HG03520 (cell line): ENCODE measurements around the gene CERS1.

Source experiments
- ATAC-seq: cut with Tn5 transposase; IDR thresholded peaks from one replicate; pipeline ENCODE4 v1.9.1; 2021; ENCODE audit warnings: mild to moderate bottlenecking, moderate library complexity; ENCODE audit not compliant: unreplicated experiment

The CERS1 gene

DNA sequence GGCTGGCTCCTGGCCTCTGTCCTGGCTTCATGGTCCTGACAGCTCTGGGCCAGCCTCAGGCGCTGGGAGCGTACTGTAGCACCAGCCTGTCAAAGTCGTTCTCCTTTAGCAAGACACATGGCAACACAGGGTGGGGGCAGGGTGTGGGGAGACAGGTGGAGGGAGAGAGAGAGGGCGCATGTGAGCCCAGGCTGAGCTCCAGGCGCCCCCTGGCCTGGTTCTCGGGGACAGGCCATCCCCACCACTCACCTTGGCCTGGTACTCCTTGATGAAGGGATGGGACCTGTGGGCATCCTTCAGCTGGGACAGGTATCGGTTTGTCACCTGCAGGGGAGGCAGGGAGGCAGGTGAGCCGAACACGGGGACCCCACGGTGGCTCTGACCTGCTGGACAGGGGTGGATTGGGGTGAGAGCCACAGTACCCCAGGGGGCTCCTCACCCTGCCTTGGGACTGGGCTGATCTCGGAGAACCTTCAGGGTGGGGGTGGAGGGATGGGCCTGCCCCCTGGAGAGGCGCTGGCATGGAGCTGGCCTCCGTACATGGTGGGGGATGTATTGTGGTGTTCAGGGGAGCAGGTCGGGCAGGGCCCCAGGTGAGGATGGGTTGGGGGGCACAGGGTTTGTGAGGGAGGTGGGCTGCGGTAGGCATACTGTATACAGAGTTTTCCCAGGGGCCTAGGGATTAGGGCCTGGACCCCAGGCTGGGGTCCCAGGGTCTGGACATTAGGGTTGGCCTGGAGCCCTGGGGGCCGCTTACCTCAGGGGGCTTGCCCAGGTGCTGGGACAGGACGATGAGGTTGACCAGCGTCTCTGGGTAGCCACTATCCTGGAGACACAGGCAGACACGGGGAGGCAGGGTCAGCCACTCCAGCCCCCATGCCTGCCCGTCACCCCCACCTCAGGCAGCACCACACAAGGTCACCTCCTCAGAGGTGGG lies 3.9 kb upstream of the CERS1 start:
- ATAC-seq: no peak

DNA sequence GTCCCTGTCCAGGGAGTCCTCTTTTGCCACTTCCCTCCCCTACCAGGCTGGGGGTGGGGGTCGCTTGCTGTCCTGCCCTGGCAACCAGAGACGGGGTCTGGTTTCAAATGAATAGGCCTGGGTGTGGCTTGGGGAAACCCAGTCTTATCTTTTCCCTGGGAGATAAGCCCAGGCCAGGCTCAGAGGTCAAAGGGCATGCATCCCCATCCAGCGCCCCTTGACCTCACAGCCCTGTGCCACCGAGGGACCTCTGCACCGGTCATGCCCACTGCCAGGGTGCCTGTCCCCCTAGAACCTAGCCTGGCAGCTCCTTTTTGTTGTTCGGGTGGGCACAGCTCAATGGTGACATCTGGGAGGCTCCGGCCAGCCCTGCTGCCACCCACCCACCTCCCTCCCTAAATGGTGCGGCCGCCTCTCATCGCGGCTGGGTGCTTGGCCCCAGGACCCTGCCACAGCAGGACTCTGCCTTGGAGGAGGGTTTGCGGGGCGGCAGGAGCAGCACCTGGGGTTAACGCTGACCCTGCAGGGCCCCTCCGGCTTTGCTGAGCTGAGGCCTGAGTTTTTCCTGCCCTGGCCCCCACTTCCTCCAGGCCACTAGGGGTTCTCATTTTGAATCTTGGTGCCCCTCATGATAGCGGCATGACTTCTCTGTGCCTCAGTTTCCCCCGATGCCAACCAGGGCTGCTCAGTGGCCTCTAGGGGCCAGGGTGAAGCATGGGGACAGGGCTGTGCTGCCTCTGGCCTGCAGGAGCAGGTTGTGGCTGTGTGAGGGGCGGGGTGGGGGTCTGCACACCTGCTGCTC lies 2.9 kb upstream of the CERS1 start:
- ATAC-seq: no peak

DNA sequence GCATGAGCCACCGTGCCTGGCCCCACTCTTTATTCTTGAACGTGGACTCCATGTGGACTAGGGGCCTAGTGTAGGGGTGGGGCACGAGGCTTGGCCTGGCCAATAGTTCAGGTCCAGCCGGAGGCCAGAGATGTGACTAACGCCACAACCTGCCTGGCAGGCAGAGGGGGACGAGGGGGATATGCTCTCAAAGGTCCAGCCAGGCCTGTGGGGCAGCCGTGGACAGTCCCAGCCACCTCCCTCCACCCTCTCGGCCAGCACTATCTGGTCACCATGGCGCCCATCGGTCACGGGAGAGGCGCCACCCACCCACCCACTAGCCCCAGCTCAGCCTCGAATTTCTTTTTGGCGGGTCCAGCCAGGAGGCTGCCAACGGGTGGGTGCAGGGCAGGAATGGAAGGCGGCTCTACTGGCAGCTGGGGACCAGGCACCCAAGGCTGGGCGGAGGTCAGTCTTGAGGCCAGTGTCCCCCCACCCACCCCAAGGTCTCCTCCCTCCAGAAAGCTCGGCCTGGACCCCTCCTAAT lies 2.2 kb upstream of the CERS1 start:
- no peak for ATAC-seq

DNA sequence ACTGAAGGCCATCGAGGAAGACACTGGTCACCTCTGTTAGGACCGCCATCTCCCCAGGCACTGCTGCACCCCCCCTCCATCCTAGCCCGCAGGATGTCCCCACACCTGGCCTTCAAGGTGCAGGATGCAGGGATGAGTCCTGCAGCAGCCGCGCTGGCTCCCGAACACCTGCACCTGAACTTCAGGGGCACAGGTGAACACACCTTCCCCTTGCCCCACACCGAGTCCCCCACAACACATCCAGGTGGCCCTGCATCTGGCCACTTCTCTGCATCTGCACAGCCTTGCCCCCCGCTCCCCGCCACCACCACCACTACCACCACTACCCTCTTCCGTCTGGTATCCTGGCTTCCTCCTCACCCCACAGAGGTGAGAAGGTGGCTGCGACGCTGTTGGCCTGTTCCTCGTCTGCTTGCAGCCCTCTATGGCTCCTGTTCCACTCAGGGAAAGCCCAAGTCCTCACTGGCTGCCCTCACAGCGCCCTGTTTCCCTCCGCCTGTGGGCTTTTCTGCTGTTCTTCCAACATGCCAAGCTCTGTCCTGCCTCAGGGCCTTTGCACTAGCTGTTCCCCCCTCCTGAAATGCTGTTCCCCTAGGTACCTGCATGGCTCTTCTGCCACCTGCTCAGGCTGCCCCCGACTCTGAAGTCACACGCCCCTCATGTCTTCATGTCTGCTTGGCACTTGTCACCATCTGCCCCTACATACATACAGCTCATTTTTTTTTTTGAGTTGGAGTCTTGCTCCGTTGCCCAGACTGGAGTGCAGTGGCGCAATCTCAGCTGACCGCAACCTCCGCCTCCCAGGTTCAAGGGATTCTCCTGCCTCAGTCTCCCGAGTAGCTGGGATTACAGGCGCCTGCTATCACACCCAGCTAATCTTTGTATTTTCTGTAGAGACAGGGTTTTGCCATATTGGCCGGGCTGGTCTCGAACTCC lies 1.4 kb upstream of the CERS1 start:
- no peak for ATAC-seq

DNA sequence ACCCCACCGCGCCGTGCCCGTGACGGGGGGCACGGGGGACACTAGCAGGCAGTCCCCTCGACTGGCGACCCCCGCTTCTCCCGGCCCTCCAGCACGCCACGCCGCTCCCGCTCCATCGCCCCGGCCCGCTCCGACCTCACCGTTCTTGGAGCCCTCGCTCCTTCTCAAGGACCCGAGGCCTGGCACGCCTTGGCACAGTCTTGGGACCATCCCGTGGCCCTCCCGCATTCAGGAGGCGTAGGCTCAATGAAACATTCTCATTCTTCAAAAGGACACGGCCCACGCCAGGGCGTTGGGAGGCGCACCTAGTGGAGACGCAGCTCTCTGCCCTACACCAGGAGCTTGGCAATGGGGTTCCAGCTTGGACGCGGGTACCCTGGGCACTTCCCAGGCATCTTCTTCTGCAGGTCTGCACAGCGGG lies 473 bp upstream of the CERS1 start:
- ATAC-seq: no peak

DNA sequence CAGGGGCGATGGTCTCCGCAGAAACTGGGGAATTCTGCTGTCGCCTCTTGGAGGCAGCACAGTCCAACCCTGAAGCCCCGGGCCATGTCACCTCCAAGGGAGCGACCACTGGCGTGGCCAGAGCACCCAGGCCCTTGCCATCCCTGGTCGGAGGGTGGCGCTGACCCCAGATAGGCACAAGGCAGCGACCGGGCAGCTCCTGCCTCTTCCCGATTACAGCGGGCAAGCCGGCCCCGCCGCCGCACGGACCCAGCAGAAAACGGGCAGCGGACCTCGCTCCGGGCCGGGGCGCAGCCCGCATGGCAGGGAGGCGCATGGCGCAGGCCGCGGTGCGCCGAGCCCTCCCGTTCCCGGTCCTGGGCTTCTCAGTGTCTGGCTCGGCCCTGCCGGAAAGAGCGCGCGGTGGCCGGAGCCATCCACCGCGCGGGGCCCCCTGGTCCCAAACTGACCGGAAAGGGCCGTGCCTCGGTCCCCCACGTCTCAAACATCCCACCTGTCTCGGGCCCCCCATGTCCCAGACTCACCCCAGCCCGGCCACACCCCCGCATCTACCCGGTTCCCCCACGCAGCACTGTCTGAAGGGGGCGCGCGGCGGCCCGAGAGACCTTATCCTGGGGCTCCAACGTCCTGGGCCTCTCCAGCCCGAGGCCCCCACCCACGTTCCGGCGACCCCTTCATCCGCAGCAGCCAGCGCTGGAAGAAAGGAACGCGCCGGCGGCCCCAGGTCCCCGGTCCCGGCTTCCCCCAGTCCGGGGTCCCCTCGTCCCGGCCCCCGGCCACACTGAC lies 727 bp downstream of the CERS1 start:
- no peak for ATAC-seq

DNA sequence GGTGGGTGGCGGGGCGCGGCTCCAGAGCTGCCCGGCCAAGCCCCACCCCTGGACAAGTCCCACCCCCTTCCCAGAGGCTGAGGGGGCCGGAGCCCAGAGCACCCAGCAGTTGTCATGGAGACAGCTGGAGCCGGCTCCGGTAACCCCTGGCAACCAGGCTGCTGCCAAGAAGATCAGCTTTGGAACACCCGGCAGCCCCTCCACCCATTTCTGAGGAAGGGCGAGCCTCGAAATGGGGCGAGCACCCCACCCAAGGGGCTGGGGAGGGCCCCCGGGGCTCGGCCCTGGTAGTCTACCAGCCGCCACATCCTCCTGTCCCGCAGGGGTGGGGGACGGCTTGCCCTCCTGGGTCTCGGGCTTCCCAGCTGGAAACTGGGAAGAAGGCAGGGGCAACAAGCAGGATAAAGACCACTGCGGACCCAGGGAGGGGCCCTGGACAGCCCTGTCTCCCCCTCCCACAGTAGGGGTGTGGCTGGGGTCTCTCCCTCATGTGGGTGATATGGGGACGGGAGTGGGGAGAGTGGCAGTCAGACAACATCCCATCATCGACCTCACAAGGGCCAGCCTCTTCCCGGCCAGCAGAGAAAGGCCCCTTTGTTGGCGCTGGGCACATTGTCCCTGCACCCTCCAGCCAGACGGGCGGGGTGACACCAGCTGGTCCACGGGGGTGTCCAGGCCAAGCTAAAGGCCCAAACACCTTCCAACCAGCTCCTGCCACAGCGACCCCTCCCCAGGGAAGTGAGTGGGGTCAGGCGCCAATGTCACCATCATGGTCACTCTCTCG lies 1.5 kb downstream of the CERS1 start:
- no peak for ATAC-seq

DNA sequence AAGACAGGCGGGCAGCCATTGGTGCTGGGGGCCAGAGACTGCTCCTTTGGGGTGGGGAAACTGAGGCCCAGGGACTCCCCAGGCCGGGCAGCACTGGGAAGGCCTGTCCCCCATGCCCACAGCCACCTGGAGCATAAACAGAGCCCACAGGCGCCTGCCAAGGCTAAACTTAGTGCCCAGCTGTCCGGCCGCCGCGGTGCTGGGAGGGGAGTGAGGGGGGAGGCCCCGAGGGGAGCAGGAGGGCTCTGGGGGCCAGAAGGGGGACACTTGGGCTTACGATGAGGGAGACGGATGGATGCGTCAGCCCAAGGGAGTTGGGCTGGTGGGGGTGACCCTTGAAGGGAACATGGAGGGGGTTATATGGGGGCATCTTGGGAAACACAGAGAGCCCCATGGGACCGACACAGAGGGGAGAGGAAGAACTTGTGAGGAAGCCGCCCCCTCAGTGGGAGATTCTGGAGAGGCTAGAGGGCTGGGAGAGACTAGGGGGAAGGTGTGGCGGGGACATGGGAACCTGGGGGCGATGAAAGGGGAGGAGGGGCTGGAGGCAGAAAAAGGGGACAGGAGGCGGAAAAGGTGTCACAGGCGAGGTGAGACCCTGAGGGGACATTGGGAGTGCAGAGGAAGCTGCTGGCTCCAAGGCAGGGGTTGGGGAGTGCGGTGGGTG lies 2.2 kb downstream of the CERS1 start:
- no peak for ATAC-seq

DNA sequence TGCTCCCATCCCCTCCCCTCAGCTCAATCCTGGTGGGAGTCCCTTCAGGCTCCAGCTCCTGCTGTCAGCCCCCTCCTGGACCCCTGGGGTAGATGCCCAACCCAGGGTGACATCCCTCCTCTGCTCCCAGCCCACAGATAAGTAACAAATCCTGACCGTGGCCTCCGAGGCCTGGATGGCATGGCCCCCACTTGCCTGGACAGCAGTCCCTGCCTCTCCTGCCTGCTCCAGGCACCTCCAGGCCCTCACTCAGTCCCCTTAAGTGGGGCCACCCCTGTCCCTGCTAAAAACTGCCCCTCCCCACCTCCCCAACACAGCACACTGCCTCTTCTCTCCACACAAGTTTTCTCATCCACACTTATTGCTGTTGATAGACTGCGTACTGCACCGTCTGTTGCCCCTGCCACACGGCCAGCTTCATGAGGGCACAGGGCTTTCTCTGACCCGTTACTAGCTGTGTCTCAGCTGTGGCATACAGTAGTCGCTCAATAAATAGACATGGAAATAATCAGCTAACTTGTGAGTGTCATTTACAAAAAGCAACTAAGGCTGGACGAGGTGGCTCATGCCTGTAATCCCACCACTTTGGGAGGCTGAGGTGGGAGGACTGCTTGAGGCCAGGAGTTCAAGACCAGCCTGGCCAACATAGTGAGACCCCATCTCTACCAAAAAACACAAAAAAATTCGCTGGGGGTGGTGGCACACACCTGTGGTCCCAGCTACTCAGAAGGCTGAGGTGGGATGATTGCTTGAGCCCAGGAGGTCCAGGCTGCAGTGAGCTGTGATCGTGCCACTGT lies 5.8 kb downstream of the CERS1 start:
- no peak for ATAC-seq

DNA sequence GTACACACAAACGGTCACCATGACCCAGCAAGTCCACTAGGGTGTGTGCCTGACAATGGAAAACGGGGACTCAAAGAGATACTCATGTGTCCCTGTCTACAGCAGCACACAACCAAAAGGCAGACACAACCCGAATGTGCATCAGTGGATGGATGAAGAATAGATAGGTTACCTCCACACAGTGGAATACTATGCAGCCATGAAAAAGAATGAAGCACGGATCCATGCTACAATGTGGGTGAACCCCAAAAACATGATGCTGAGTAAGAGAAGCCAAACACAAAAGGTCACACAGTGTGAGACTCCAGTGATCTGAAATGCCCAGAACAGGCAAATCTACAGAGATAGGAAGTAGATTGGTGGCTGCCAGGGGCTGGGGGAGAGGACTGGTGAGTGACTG lies 9.0 kb downstream of the CERS1 start:
- ATAC-seq: no peak

DNA sequence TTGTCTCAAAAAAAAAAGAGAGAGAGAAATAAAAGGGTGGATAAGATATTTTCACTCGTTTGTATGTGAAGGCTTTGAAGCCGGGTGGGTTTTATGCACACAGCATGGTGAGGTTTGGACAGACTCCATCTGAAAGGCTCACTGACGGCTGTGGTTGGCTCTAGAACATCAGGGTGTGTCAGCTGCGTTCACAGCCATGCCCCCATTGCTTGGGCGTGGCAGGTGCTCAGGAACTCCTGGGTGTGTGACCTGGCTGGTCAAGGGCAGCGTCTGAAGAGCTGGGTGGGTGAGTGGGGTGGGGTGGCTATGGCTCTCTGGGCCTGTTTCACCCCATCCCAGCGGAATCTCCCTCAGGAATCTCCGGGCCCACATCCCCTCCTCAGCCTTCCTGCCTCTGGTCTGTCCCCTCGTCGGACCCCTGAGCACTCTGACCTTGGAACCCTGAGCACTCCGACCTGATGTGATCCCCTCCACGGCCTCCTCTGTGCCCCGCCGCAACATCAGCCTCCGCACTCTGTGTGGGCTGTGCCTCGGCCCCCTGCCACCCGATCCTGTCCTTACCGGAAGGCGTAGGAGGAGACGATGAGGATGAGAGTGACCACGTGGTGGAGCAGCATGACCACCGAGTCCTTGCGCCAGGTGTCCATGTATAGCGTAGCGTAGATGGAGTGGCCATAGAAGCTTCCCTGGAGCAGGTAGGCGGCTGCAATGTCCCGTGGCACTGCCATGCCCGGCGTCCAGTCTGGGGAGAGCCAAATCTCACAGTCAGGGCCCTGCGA lies 12.2 kb downstream of the CERS1 start:
- ATAC-seq: no peak

DNA sequence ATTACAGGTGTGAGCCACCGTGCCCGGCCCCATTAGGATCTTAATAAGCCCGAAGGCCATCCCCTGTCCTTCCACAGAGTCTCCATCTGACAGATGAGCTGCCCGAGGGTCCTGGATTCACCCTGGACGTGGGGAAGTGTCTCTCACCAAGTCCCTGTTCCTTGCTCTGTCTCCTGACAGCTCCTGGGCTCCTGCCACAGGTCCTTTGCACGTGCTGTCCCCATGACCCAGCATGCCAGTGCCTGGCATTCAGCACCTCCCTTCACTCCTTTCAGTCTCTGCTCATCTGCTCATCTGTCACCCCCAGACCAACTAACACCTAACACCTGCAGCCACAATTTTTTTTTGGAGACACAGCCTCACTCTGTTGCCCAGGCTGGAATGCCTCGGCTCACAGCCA lies 14.5 kb downstream of the CERS1 start:
- no peak for ATAC-seq

DNA sequence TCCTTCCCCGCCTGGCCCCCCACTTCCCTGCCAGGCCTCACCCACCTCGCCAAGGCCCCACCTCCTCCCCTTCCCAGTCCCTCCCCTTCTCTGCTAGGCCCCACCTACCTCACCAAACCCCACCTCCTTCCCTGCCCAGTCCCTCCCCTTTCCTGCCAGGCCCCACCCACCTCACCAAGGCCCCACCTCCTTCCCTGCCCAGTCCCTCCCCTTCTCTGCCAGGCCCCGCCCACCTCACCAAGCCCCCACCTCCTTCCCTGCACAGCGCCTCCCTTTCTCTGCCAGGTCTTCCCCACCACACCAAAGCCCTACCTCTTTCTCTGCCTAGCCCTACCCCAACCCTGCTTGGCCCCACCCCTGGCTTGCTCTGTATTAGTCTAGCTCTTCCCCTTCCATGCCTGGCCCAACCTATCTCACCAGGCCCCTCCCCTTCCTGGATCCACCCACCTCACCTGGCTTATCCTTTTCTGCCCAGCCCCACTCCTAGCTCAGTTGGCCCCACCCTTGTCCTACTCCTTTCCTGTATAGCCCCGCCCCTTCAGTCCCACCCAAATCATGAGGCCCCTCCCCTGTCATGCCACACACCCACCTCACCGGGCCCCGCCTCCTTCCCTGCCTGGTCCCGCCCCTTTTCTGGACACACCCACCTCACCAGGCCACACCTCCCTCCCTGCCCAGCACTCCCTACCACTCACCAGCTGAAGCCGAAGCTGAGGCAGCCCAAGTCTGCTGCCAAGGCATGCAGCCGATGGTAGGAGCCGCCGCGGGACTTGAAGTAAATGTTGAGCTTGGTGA lies 16.2 kb downstream of the CERS1 start:
- no peak for ATAC-seq

DNA sequence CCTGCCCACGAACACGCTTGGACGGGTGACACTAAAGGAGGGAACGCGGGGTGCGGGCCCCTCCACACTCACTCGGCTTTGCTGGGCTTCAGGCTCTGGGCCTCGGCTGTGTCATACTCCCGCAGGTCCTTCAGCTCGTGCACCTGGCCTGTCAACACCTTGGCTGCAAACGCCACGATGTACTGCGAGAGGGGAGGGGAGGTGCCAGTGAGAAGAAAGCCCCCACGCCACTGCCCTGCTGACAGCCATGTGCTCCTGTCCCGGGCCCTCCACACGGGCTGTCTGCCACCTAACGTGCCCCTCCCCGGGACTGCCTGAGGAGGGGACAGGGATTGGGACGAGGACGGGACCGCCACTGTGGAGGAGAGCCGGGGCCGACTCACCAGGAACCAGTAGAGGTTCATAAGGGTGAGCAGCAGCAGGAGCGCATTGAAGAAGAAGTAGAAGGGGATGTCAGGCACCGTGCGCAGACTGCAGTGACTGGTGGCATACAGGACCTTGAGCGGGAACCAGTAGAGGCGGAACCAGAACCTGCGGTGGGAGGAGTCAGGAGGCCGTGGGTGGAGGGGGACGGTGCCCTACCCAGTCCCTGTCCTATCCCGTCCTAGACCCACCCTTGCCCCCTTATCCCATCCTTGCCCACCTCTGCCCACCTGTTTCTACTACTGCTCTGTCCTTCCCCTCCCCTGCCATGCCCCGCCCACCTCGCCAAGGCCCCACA lies 16.9 kb downstream of the CERS1 start:
- ATAC-seq: no peak

DNA sequence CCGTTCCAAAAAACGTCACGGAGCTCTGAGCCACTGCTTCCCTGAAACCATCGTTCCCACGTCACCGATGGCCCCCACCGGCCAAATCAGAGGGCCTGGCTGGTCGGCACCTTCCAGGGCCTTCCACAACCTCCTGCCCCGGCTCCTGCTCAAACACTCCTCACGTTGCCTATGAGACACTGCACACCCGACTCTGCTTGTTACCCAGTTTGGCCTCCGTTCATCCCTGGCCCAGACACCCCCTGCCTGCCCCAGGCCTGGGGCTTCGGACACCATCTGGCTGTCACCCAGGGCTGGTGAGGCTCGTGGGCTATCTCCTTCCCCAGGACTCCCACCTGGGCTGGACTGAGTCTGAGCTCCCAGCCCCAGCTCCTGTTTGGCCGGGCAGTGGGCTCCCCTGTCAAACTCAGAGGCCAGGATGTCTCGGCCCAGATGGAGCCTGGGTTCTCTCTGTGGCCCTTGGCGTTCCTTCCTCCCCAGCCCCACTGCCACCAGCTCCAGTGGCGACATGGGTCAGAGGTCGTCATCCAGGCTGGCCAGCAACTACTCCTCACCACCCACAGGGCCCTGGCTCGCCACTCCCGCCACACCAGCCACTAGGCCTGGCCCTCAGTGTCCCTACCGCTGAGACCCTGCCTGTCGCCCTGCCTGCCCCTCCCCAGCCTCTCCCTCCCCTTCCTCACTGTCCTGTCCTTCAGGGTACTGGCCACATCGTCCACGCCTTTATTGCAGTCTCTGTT lies 17.7 kb downstream of the CERS1 start:
- ATAC-seq: no peak
